Activated B cell treated with CpG ODN at 0.5 μM for 24 hours (primary cell): Measurements from ENCODE around the gene C11orf71. TPM values are rescaled to one million over a fixed set of nuclear protein-coding genes. Genes with fewer than 3 reads are reported as not detected.

ENCODE experiments used
- ATAC-seq: fragments of 200-7000 bp; cut with Tn5 transposase; one replicate; pipeline ENCODE4 v1.10.0; 2021; ENCODE audit warnings: low read depth, mild to moderate bottlenecking, moderate library complexity
- CTCF ChIA-PET: fragments of 350-600 bp; sonication (Branson Sonifier 250); formaldehyde crosslinking; loops from one replicate; lab custom pipeline; 2021; ENCODE audit warnings: antibody characterized with exemption; lab: Charles Lee
- POLR2A ChIA-PET: fragments of 350-600 bp; sonication (Branson Sonifier 250); formaldehyde crosslinking; loops from one replicate; lab custom pipeline; 2021; ENCODE audit warnings: antibody characterized with exemption; lab: Charles Lee
- DNase-seq: peaks from one replicate; pipeline ENCODE4 v3.0.0; 2022
- H3K27ac Mint-ChIP-seq: one replicate; pipeline ENCODE4 v1.8.0; 2020; ENCODE audit warnings: mixed read lengths
- H3K27me3 Mint-ChIP-seq: one replicate; pipeline ENCODE4 v1.8.0; 2021; ENCODE audit warnings: mixed read lengths
- H3K36me3 Mint-ChIP-seq: one replicate; pipeline ENCODE4 v1.8.0; 2021; ENCODE audit warnings: low read depth, mixed read lengths
- H3K4me1 Mint-ChIP-seq: one replicate; pipeline ENCODE4 v1.8.0; 2021; ENCODE audit warnings: mixed read lengths
- H3K4me3 Mint-ChIP-seq: one replicate; pipeline ENCODE4 v1.8.0; 2020; ENCODE audit warnings: mild to moderate bottlenecking, mixed read lengths
- H3K9me3 Mint-ChIP-seq: one replicate; pipeline ENCODE4 v1.8.0; 2020; ENCODE audit warnings: mixed read lengths
- CTCF ChIP-seq: fragments of 200-600 bp; IDR thresholded peaks from one replicate; pipeline ENCODE4 v1.8.0; 2022; ENCODE audit warnings: antibody characterized with exemption, mild to moderate bottlenecking
- intact Hi-C: fragments of 100-400 bp; cut with micrococcal nuclease; formaldehyde crosslinking; loops from one replicate; pipeline ENCODE4 v1.15.1; 2024
- total RNA-seq: library from RNA; stranded (reverse); gene quantifications from 2 replicates; pipeline ENCODE4 v1.2.3, GENCODE V29; 2022

Gene C11orf71
- total RNA-seq, 1 donor from 2014 or later, result 9.5 TPM

- POLR2A ChIA-PET, result interaction anchor here (1.0 to 1.8 kb wide), 5 partner anchors 10 to 526 kb away, joined by 3 to 9 read pairs (median 4); partner anchors contain the start of genes REXO2 and USP28
- peak overlapping the region; percentile 98 for H3K27ac Mint-ChIP-seq
- DNase-seq (no peak), ATAC-seq (no peak)
- no peaks in the 10 kb centered on the region for H3K27me3 Mint-ChIP-seq
- H3K4me1 Mint-ChIP-seq, result peaks cover 55% of the 10 kb centered on the region
- peaks cover 37% of the 10 kb centered on the region for H3K36me3 Mint-ChIP-seq
- peak overlapping the region; percentile 96 for H3K4me3 Mint-ChIP-seq
- CTCF ChIA-PET, result no interaction called here
- intact Hi-C loops, result loop anchor here (1.0 to 10.0 kb wide), 7 partner anchors 38 to 1087 kb away; partner anchors contain the start of genes REXO2, TTC12, USP28 and ZW10
- no peaks in the 10 kb centered on the region for H3K9me3 Mint-ChIP-seq
- no peak for TF ChIP-seq CTCF
Observed at GRCh38 chr11:114400915-114401223, 558 bp upstream of the C11orf71 start.

- CTCF ChIA-PET, result no interaction called here
- peak overlapping the region; percentile 96 for H3K4me3 Mint-ChIP-seq
- no peaks in the 10 kb centered on the region for H3K27me3 Mint-ChIP-seq
- peaks cover 26% of the 10 kb centered on the region for H3K36me3 Mint-ChIP-seq
- DNase-seq (no peak), ATAC-seq (peak; percentile 14)
- no peak for TF ChIP-seq CTCF
- intact Hi-C loops, result loop anchor here (1.0 to 10.0 kb wide), 7 partner anchors 40 to 1085 kb away; partner anchors contain the start of genes REXO2, TTC12, USP28 and ZW10
- H3K9me3 Mint-ChIP-seq, result no peaks in the 10 kb centered on the region
- peak overlapping the region; percentile 98 for H3K27ac Mint-ChIP-seq
- peaks cover 45% of the 10 kb centered on the region for H3K4me1 Mint-ChIP-seq
- POLR2A ChIA-PET, result interaction anchor here (0.7 to 1.8 kb wide), 4 partner anchors 11 to 422 kb away, joined by 3 to 9 read pairs (median 4); partner anchors contain the start of gene REXO2
Observed at GRCh38 chr11:114399490-114400215, 658 bp downstream of the C11orf71 start.

GRCh38 chr11:114398303-114398920, 1.9 kb downstream of the C11orf71 start:
- TF ChIP-seq CTCF, result no peak
- Mint-ChIP-seq H3K4me1 (peaks cover 35% of the 10 kb centered on the region), H3K27ac (no peak overlapping the region), H3K9me3 (no peaks in the 10 kb centered on the region), H3K27me3 (no peaks in the 10 kb centered on the region), H3K4me3 (peak overlapping the region; percentile 96), H3K36me3 (peaks cover 22% of the 10 kb centered on the region)
- DNase-seq (no peak), ATAC-seq (no peak)
- POLR2A ChIA-PET, result interaction anchor here (1.1 kb wide), 1 partner anchor 41 kb away, joined by 3 read pairs; the partner anchor contains the start of gene REXO2
- intact Hi-C loops, result no loop called here
- CTCF ChIA-PET, result no interaction called here

- CTCF ChIA-PET, result no interaction called here
- H3K27me3 Mint-ChIP-seq, result no peaks in the 10 kb centered on the region
- no peak overlapping the region for H3K27ac Mint-ChIP-seq
- intact Hi-C loops, result no loop called here
- no peak overlapping the region for H3K4me3 Mint-ChIP-seq
- TF ChIP-seq CTCF, result no peak
- ATAC-seq (no peak), DNase-seq (no peak)
- H3K36me3 Mint-ChIP-seq, result peaks cover 15% of the 10 kb centered on the region
- no peaks in the 10 kb centered on the region for H3K9me3 Mint-ChIP-seq
- POLR2A ChIA-PET, result no interaction called here
- peaks cover 30% of the 10 kb centered on the region for H3K4me1 Mint-ChIP-seq
Observed at GRCh38 chr11:114397349-114397982, 2.8 kb downstream of the C11orf71 start.

GRCh38 chr11:114396916-114397315, 3.4 kb downstream of the C11orf71 start:
- no peak for ATAC-seq
- no peak overlapping the region for H3K4me3 Mint-ChIP-seq
- no peaks in the 10 kb centered on the region for H3K27me3 Mint-ChIP-seq
- CTCF ChIA-PET, result no interaction called here
- H3K27ac Mint-ChIP-seq, result no peak overlapping the region
- H3K4me1 Mint-ChIP-seq, result peaks cover 27% of the 10 kb centered on the region
- TF ChIP-seq CTCF, result no peak
- peaks cover 12% of the 10 kb centered on the region for H3K36me3 Mint-ChIP-seq
- H3K9me3 Mint-ChIP-seq, result no peaks in the 10 kb centered on the region
- POLR2A ChIA-PET, result no interaction called here
- intact Hi-C loops, result no loop called here
- DNase-seq, result no peak
